ENCODE results near the gene PCBP3. TPM values are rescaled to one million over a fixed set of nuclear protein-coding genes. Genes with fewer than 3 reads are reported as not detected.

Gene PCBP3
- total and polyA plus RNA-seq, 2 of the 13 experiments (the other 11 are each of a cell fraction or from before 2014, with no cell fraction given) = not detected

GRCh38 chr21:45601551-45601950 is 42.0 kb upstream of the PCBP3 start:
- Histone ChIP-seq H3K79me2 (ENCODE audit: insufficient read depth, low read length) (no peaks in the 10 kb centered on the region), H3K4me2 (ENCODE audit: low read depth, low read length) (no peak overlapping the region), H2AFZ (ENCODE audit: low read length) (no peak overlapping the region), H3K36me3 (replicated peaks in 1 of 2; ENCODE audit: control insufficient read depth in 1 of 2, insufficient read depth in 2 of 2, low read length in 2 of 2) (no peaks in the 10 kb centered on the region), H3K4me3 (replicated peaks in 1 of 3; ENCODE audit: insufficient read depth in 1 of 3, low read depth in 2 of 3, low read length in 3 of 3) (no peak overlapping the region), H3K4me1 (ENCODE audit: insufficient read depth, low read length) (no peaks in the 10 kb centered on the region), H4K20me1 (ENCODE audit: insufficient read depth, low read length) (no peaks in the 10 kb centered on the region), H3K9ac (ENCODE audit: insufficient read depth, low read depth, low read length) (no peak overlapping the region), H3K27ac (ENCODE audit: extremely low read length, insufficient read depth, low read length) (no peak overlapping the region), H3K9me3 (ENCODE audit: low read length) (peaks cover 7% of the 10 kb centered on the region; the same call in 1 of the 2 replicates), H3K27me3 (ENCODE audit: control insufficient read depth in 1 of 2, insufficient read depth in 2 of 2, low read length in 2 of 2) (no peaks in the 10 kb centered on the region; a peak in 2 of 5 replicates)
- in situ Hi-C loops (cut with HindIII; ENCODE audit: extremely low pct_ligation_motif_present, low pct_unique_long_range_greater_than_20kb) (no loop called here), intact Hi-C loops (cut with micrococcal nuclease; ENCODE audit: unreplicated experiment) (no loop called here)
- no TSS peak for BruUV-seq (replicated peaks)
- DNase-seq (ENCODE audit: low spot score) (no peak), FAIRE-seq (no peak), ATAC-seq (no peak)
- POLR2A ChIA-PET = no interaction called here
- CTCF ChIA-PET (ENCODE audit: low intra/inter-chr PET ratio, low total read pairs) = no interaction called here
- WGBS (ENCODE audit: low lambda C conversion rate) = 59% methylated on average over 6 of the region's 10 CpGs
- no peak for TF ChIP-seq ZBTB10 (CRISPR knock-in tag; IDR thresholded peaks at IDR 0.05; ENCODE audit: borderline replicate concordance)

DNA sequence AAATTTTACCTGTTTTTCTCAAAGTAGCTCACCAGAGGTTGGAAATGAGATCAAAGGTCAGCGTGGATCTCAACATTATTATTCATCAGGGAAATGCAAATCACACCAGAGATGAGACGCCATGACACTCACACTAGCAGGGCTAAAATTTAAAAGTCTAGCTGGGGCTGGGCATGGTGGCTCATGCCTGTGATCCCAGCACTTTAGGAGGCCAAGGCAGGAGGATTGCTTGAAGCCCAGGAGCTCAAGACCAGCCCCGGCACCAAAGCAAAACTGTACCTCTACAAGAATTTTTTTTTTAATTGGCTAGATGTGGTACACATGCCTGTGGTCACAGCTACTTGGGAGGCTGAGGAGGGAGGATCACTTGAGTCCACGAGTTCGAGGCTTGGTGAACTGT is 41.4 kb upstream of the PCBP3 start:
- FAIRE-seq = no peak

More for the DNA sequence above, 41.4 kb upstream of the PCBP3 start:
- H3K4me3 ChIP-seq (replicated peaks in 1 of 3; ENCODE audit: insufficient read depth in 1 of 3, low read depth in 2 of 3, low read length in 3 of 3) = no peak overlapping the region
- H3K9me3 ChIP-seq (ENCODE audit: low read length) = peaks cover 7% of the 10 kb centered on the region; the same call in 1 of the 2 replicates
- H3K27me3 ChIP-seq (ENCODE audit: control insufficient read depth in 1 of 2, insufficient read depth in 2 of 2, low read length in 2 of 2) = peaks cover 2 to 3% of the 10 kb centered on the region in 2 experiments; a peak in 3 of 5 replicates
- no peaks in the 10 kb centered on the region for H3K79me2 ChIP-seq (ENCODE audit: insufficient read depth, low read length)
- CTCF ChIA-PET (ENCODE audit: low intra/inter-chr PET ratio, low total read pairs) = no interaction called here
- no peak overlapping the region for H3K9ac ChIP-seq (ENCODE audit: insufficient read depth, low read depth, low read length)
- H3K4me2 ChIP-seq (ENCODE audit: low read depth, low read length) = no peak overlapping the region
- no peaks in the 10 kb centered on the region for H3K4me1 ChIP-seq (ENCODE audit: insufficient read depth, low read length)
- no peak overlapping the region for H3K27ac ChIP-seq (ENCODE audit: extremely low read length, insufficient read depth, low read length)
- no peak for DNase-seq (ENCODE audit: low spot score)
- TF ChIP-seq U2AF1 (optimal IDR thresholded peaks at IDR 0.05; ENCODE audit: low read depth, low read length) (no peak), MAFK (conservative IDR thresholded peaks at IDR 0.05 in 1 of 2, IDR thresholded peaks at IDR 0.05 in 1 of 2; ENCODE audit: low read length in 2 of 2) (no peak), ZNF232 (CRISPR knock-in tag; IDR thresholded peaks at IDR 0.05; ENCODE audit: borderline replicate concordance) (no peak), IKZF1 (IDR thresholded peaks at IDR 0.05) (no peak), SUZ12 (IDR thresholded peaks at IDR 0.05; ENCODE audit: low read depth, low read length) (no peak), KDM4B (CRISPR knock-in tag; IDR thresholded peaks at IDR 0.05) (no peak), HNF4G (IDR thresholded peaks at IDR 0.05; ENCODE audit: borderline replicate concordance, low read depth, low read length) (no peak), HNF4G (CRISPR knock-in tag; IDR thresholded peaks at IDR 0.05; ENCODE audit: borderline replicate concordance, low read depth) (no peak), PITX1 (CRISPR knock-in tag; IDR thresholded peaks at IDR 0.05) (no peak), IRF9 (CRISPR knock-in tag; IDR thresholded peaks at IDR 0.05; ENCODE audit: borderline replicate concordance) (no peak)
- TF ChIP-seq, protein P1, sequence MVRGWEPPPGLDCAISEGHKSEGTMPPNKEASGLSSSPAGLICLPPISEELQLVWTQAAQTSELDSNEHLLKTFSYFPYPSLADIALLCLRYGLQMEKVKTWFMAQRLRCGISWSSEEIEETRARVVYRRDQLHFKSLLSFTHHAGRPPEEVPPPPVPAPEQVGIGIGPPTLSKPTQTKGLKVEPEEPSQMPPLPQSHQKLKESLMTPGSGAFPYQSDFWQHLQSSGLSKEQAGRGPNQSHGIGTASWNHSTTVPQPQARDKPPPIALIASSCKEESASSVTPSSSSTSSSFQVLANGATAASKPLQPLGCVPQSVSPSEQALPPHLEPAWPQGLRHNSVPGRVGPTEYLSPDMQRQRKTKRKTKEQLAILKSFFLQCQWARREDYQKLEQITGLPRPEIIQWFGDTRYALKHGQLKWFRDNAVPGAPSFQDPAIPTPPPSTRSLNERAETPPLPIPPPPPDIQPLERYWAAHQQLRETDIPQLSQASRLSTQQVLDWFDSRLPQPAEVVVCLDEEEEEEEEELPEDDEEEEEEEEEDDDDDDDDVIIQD (CRISPR knock-in tag; IDR thresholded peaks at IDR 0.05; ENCODE audit: low read depth) = no peak
- H3K36me3 ChIP-seq (replicated peaks in 1 of 2; ENCODE audit: control insufficient read depth in 1 of 2, insufficient read depth in 2 of 2, low read length in 2 of 2) = no peaks in the 10 kb centered on the region
- 38% methylated on average over 5 of the region's 5 CpGs for WGBS (ENCODE audit: low lambda C conversion rate)
- no peaks in the 10 kb centered on the region for H4K20me1 ChIP-seq (ENCODE audit: insufficient read depth, low read length)
- BruUV-seq (replicated peaks) = no TSS peak
- no peak for ATAC-seq
- no peak overlapping the region for H2AFZ ChIP-seq (ENCODE audit: low read length)
- in situ Hi-C loops (cut with HindIII; ENCODE audit: extremely low pct_ligation_motif_present, low pct_unique_long_range_greater_than_20kb) = no loop called here
- POLR2A ChIA-PET = no interaction called here
- intact Hi-C loops (cut with micrococcal nuclease; ENCODE audit: unreplicated experiment) = no loop called here

Measured in HepG2 (cell line).